ENCODE results near the gene C2orf80.

GRCh38 chr2:208135794-208136715 lies 53.8 kb downstream of the C2orf80 start:
- no peak for TF ChIP-seq PKNOX1 (IDR thresholded peaks at IDR 0.05)
- no peak for TF ChIP-seq TARDBP (IDR thresholded peaks at IDR 0.05)
- TF ChIP-seq SP1 (IDR thresholded peaks at IDR 0.05), result no peak
- TF ChIP-seq FOXA1 (IDR thresholded peaks at IDR 0.05), result no peak
- no peak for TF ChIP-seq LEF1 (IDR thresholded peaks at IDR 0.05; ENCODE audit: borderline replicate concordance)
- TF ChIP-seq NFRKB (IDR thresholded peaks at IDR 0.05), result no peak
- TF ChIP-seq HDGF (IDR thresholded peaks at IDR 0.05; ENCODE audit: borderline replicate concordance), result no peak
- TF ChIP-seq ARNT (IDR thresholded peaks at IDR 0.05), result no peak
- TF ChIP-seq FOXM1 (IDR thresholded peaks at IDR 0.05; ENCODE audit: borderline replicate concordance), result no peak
- no peak for TF ChIP-seq FOXK2 (IDR thresholded peaks at IDR 0.05)
- no peak for TF ChIP-seq ZNF384 (IDR thresholded peaks at IDR 0.05)
- TF ChIP-seq BHLHE40 (IDR thresholded peaks at IDR 0.05; ENCODE audit: borderline replicate concordance), result no peak
- no peak for TF ChIP-seq SUZ12 (IDR thresholded peaks at IDR 0.05)
- no peak for TF ChIP-seq L3MBTL2 (conservative IDR thresholded peaks at IDR 0.05)

Data from HEK293T (cell line).